HG03095 (cell line): Measurements from ENCODE around the gene MAGEB6B.
"Not testable (repeated sequence)": the region's sequence is repeated elsewhere in the genome, so short reads cannot be mapped to it uniquely, and the experiment has no call there.

ENCODE experiments used
- ATAC-seq: cut with Tn5 transposase; IDR thresholded peaks from one replicate; pipeline ENCODE4 v1.9.1; 2021; ENCODE audit warnings: moderate library complexity; ENCODE audit not compliant: unreplicated experiment

Gene MAGEB6B, protein sequence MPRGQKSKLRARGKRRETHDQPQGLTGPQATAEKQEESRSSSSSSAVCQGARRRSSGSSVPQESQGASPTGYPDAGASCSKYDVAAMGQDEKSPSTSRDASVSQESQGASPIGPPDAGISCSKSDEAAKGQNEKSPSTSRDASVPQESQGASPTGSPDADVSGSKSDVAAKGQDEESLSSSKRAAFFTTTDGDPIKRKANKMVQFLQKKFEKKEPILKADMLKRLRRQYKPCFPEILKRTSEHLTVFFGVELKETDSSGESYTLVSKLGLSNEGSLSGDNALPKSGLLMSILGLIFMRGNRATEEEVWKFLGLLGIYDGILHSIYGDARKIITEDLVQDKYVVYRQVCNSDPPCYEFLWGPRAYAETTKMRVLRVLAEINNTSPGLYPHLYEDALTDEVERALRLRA

DNA sequence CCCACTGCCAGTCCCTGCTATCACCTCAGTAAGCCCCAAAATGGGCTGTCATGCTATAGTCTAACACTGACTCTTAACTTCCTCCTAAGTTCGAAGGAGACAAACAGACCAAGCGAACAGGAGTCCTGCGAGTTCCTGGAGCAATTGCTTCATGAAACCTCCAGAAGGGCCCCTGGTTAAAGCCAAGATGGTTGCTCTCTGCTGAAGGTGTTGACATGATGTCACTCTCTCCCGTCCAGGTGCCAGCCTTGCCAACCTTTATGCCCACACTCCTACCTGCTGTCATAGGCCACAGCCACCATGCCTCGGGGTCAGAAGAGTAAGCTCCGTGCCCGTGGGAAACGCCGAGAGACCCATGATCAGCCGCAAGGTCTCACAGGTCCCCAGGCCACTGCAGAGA, at the start of gene MAGEB6B:
Gene MAGEB6B (plus strand): TSS at position 301 of the 400 bp plus-strand sequence. CDS start 0 bp downstream, at position 301.
- ATAC-seq = no peak

DNA sequence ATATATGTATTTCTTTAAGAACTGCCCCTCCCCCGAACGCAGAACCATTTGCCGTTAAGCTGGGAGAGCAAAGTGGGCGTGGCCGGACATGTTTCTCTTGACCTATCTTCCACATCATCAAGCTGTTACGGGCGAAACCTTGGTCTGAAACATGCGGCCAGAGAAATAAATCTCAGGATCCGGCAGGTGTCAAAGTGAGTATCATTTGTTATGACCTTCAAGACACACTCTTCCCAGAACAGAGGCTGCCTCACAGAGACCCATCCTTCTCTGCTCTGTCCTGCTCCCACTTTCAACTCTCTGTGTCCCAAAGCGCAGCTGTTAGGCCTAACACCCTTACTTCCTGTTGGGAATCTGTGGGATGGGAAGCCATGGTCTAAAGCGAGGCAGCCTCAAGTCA, 22.1 kb upstream of the MAGEB6B start, which contains the start of gene MAGEB18:
Gene MAGEB18 (plus strand): TSS at position 70 of the 400 bp plus-strand sequence. CDS start 643 bp downstream, outside the sequence.
- no peak for ATAC-seq

DNA sequence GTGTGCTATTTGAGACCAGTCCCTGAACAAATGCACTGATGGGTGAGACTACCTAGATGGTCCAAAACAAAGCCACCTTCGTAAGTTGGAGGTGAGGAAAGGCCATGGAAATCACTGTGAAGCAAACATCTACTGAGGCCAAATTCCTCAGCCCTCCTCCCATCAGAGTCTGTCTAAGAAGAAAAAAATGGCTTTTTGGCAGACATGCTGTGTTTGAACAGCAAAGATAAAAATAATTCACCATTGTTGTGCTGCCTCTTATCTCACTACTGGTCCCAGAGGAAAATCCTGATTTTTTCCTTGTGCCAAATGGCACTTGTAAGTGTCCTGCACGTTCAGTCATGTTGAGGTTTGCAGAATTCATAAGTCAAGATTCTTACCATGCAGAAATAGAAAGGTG, 14.4 kb upstream of the MAGEB6B start:
- ATAC-seq = no peak

DNA sequence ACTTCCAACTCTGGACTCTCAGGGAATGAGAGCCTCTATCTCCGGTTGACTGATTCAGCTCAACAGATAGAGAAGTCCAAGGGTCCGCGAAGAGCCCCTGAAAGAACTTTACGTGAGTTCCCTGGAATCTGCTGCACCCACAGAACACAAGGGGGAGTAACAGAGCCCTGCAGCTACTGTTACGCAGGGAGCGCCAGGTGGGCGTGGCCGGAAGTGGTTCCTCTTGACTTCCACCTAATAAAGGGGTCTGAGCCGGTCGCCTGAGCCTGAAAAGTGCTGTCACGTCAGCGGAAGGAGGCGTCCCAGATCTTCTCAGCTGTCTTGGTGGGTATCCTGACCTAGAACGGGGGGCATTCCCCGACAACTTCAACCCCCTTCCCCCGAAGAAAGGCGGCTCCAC, 31.8 kb downstream of the MAGEB6B start, which contains the start of gene MAGEB6:
Gene MAGEB6 (plus strand): TSS at position 237 of the 400 bp plus-strand sequence. CDS start 1,407 bp downstream, outside the sequence.
- ATAC-seq = no peak

DNA sequence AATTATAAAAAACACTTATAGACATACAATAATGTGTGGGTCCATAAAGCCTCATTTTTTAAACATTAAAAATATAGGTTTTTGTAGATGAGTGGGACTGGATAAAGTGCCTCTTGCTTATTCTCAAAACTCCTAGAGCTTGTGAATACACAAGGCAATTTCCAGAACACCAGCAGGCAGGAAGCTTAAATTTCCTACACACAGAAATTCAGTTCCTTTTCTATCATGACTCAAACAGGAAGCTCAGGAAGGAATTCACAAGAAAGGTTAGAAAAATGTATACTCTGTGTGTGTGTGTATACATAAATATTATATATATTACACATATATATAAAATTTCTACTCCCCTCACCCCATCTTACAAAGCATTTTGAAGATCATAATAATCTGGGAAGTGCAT, 43.2 kb downstream of the MAGEB6B start:
- ATAC-seq = no peak

DNA sequence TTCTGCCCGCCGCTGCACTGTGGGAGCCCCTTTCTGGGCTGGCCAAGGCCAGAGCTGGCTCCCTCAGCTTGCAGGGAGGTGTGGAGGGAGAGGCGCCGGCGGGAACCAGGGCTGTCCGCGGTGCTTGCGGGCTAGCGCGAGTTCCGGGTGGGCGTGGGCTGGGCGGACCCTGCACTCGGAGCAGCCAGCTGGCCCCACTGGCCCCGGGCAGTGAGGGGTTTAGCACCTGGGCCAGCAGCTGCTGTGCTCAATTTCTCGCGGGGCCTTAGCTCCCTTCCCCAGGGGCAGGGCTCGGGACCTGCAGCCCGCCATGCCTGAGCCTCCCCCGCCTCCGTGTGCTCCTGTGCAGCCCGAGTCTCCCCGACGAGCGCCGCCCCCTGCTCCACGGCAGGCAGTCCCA, 44.3 kb downstream of the MAGEB6B start:
- not testable (repeated sequence) for ATAC-seq

DNA sequence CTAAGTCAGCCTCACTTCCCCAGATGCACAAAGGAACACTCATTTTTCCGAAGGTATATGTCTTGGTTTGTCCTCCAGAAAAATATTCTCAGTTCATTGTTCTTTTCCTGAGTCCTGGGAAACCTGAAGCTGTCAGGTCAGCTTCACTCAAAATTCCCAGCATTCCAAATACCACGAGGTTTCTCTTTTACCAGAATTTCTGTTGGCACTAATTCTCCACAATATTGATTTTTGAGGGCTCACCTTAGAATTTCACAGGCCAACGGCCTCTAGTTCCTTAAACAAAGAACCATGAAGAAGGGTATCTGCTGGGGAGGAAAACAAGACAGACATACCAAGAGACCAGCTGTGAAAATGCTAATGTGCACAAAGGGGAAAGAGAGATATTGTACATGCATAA, 47.6 kb downstream of the MAGEB6B start:
- ATAC-seq = no peak
